HepG2 (cell line): ENCODE measurements around the gene RGS19. TPM values are rescaled to one million over a fixed set of nuclear protein-coding genes. Genes with fewer than 3 reads are reported as not detected.

Experiments
- ARID2 ChIP-seq: sonication (generic); formaldehyde crosslinking; IDR thresholded peaks from 2 replicates; pipeline ENCODE4 v1.8.1; 2022; ENCODE audit warnings: mild to moderate bottlenecking, missing genetic modification reagents, borderline replicate concordance
- CBX1 ChIP-seq: IDR thresholded peaks from one replicate; pipeline ENCODE4 v1.6.1; 2016; ENCODE audit warnings: antibody characterized with exemption, low read depth
- CEBPG ChIP-seq: IDR thresholded peaks from 2 replicates; pipeline ENCODE4 v1.6.1; 2016
- FOXK1 ChIP-seq: sonication (generic); formaldehyde crosslinking; IDR thresholded peaks from 2 replicates; pipeline ENCODE4 v1.4.0; 2020; ENCODE audit warnings: low read depth, missing genetic modification reagents, borderline replicate concordance
- KDM1A ChIP-seq: IDR thresholded peaks from 2 replicates; pipeline ENCODE4 v1.6.1; 2016; ENCODE audit warnings: missing compliant biosample characterization
- NR3C1 ChIP-seq: sonication (generic); formaldehyde crosslinking; IDR thresholded peaks from 2 replicates; pipeline ENCODE4 v1.4.0; 2020; ENCODE audit warnings: missing genetic modification reagents
- RFXANK ChIP-seq: IDR thresholded peaks from 2 replicates; pipeline ENCODE4 v1.6.1; 2016
- TIGD3 ChIP-seq: sonication (generic); formaldehyde crosslinking; IDR thresholded peaks from 2 replicates; pipeline ENCODE4 v1.5.1; 2020; ENCODE audit warnings: mild to moderate bottlenecking, missing genetic modification reagents, borderline replicate concordance
- ZFY ChIP-seq: sonication (generic); formaldehyde crosslinking; IDR thresholded peaks from 2 replicates; pipeline ENCODE4 v1.4.0; 2020; ENCODE audit warnings: missing genetic modification reagents
- ZFYVE20 ChIP-seq: sonication (generic); formaldehyde crosslinking; IDR thresholded peaks from 2 replicates; pipeline ENCODE4 v1.8.0; 2023; ENCODE audit warnings: low read depth, mild to moderate bottlenecking, moderate library complexity, missing genetic modification reagents, borderline replicate concordance
- ZNF33B ChIP-seq: sonication (generic); formaldehyde crosslinking; IDR thresholded peaks from 2 replicates; pipeline ENCODE4 v1.5.1; 2020; ENCODE audit warnings: mild to moderate bottlenecking, missing genetic modification reagents
- ZNF383 ChIP-seq: sonication (generic); formaldehyde crosslinking; IDR thresholded peaks from 2 replicates; pipeline ENCODE4 v1.4.0; 2020; ENCODE audit warnings: missing genetic modification reagents, mild to moderate bottlenecking, borderline replicate concordance
- ZSCAN5A ChIP-seq: sonication (generic); formaldehyde crosslinking; IDR thresholded peaks from 2 replicates; pipeline ENCODE4 v1.8.0; 2022; ENCODE audit warnings: mild to moderate bottlenecking, missing genetic modification reagents, borderline replicate concordance
- polyA plus RNA-seq, 8 experiments: library from polyadenylated mRNA; depleted of rRNA in 3 of 8; stranded (reverse) in 7 of 8; unstranded in 1 of 8; fragments of >200 nt; fragmentation: Illumina TruSeq in 4 of 8; extraction: Trizol in 4 of 8; gene quantifications; 2 replicates each; pipeline versions ENCODE4 v1.2.1 to v1.2.3, GENCODE V29; 2011 to 2016; ENCODE audit warnings: low read depth in 4 of 8, missing spikeins in 1 of 8, mixed read lengths in 1 of 8; ENCODE audit not compliant: insufficient read depth in 1 of 8
- total RNA-seq, 5 experiments: library from RNA; depleted of rRNA; stranded (reverse); fragments of >200 nt; fragmentation: Illumina TruSeq; extraction: Trizol; gene quantifications; 2 replicates each; pipeline ENCODE4 v1.2.3, GENCODE V29; 2016; ENCODE audit warnings: low read depth in 1 of 5
- TF ChIP-seq, protein P1 (sequence below): sonication (generic); formaldehyde crosslinking; IDR thresholded peaks from 2 replicates; pipeline ENCODE4 v1.5.0; 2020; ENCODE audit warnings: mild to moderate bottlenecking, missing genetic modification reagents
- TF ChIP-seq, protein P2 (sequence below): sonication (generic); formaldehyde crosslinking; IDR thresholded peaks from 2 replicates; pipeline ENCODE4 v1.4.0; 2020; ENCODE audit warnings: missing genetic modification reagents
- TF ChIP-seq, protein P3 (sequence below): sonication (generic); formaldehyde crosslinking; IDR thresholded peaks from 2 replicates; pipeline ENCODE4 v1.8.1; 2023; ENCODE audit warnings: missing genetic modification reagents, mild to moderate bottlenecking, borderline replicate concordance
- TF ChIP-seq, protein P4 (sequence below): sonication (generic); formaldehyde crosslinking; IDR thresholded peaks from 2 replicates; pipeline ENCODE4 v1.5.0; 2020; ENCODE audit warnings: missing genetic modification reagents
- TF ChIP-seq, protein P5 (sequence below): sonication (generic); formaldehyde crosslinking; IDR thresholded peaks from 2 replicates; pipeline ENCODE4 v1.4.0; 2020; ENCODE audit warnings: missing genetic modification reagents

The RGS19 gene
- total and polyA plus RNA-seq, 2 of the 13 experiments (the other 11 are each of a cell fraction or from before 2014, with no cell fraction given) = 10.7 to 11.9 TPM

DNA sequence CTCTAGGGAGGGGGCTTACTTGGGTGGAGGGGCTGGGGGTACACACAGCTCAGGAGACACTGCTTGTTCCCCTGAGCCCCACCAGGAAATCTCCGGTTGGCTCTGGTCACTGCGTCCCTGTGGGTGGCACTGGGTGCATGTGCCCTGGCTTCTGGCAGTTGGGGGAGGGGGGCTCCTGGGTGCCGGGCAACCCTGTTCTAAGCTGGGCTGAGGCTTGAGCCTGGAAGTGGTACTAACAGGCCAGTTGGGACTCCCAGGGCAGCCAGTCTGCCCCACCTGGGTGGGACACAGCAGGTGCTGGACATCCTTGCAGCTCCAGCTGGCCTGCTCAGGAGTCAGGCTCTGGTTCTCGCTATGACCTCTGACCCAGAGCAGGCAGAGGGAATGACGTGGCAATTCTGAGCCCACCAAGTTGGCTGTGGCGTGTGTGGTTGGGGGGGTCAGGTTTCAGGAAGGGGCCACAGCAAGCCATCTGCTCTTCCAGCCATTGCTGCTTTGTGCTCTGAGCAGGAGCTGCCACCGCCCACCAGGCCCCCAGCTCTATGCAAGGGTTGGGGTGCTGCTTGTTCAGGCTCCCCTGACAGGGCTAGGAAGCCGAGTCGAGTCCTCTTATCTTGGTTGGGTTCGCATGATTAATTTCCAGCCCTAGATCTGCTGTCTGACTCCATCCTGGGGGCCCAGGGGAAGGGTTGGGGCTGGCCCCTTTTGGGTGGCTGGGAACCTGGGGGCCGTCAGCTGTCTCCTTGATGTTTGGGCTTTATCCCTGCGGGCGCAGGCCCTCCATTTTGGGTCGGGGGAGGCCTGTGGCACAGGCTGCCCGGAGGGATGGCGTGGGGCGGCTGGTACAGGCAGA, 42.7 kb downstream of the RGS19 start (continued):
- TF ChIP-seq, protein P1, sequence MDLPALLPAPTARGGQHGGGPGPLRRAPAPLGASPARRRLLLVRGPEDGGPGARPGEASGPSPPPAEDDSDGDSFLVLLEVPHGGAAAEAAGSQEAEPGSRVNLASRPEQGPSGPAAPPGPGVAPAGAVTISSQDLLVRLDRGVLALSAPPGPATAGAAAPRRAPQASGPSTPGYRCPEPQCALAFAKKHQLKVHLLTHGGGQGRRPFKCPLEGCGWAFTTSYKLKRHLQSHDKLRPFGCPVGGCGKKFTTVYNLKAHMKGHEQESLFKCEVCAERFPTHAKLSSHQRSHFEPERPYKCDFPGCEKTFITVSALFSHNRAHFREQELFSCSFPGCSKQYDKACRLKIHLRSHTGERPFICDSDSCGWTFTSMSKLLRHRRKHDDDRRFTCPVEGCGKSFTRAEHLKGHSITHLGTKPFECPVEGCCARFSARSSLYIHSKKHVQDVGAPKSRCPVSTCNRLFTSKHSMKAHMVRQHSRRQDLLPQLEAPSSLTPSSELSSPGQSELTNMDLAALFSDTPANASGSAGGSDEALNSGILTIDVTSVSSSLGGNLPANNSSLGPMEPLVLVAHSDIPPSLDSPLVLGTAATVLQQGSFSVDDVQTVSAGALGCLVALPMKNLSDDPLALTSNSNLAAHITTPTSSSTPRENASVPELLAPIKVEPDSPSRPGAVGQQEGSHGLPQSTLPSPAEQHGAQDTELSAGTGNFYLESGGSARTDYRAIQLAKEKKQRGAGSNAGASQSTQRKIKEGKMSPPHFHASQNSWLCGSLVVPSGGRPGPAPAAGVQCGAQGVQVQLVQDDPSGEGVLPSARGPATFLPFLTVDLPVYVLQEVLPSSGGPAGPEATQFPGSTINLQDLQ (CRISPR knock-in tag) = no peak
- TF ChIP-seq ARID2 (0 out of 2 replicates have a peak, but pooled peaks have one; percentile 22), NR3C1 (CRISPR knock-in tag) (0 out of 2 replicates have a peak, but pooled peaks have one; percentile 15), CBX1 (no peak), FOXK1 (CRISPR knock-in tag) (no peak), RFXANK (CRISPR knock-in tag) (0 out of 2 replicates have a peak, but pooled peaks have one; percentile 25), ZNF33B (CRISPR knock-in tag) (no peak), KDM1A (no peak), ZFYVE20 (CRISPR knock-in tag) (no peak), ZNF383 (CRISPR knock-in tag) (0 out of 2 replicates have a peak, but pooled peaks have one; percentile 24), ZFY (CRISPR knock-in tag) (peak; percentile 50; the same call in 1 of the 2 replicates), CEBPG (CRISPR knock-in tag) (peak; percentile 42), ZSCAN5A (CRISPR knock-in tag) (no peak), TIGD3 (CRISPR knock-in tag) (no peak)
- TF ChIP-seq, protein P2, sequence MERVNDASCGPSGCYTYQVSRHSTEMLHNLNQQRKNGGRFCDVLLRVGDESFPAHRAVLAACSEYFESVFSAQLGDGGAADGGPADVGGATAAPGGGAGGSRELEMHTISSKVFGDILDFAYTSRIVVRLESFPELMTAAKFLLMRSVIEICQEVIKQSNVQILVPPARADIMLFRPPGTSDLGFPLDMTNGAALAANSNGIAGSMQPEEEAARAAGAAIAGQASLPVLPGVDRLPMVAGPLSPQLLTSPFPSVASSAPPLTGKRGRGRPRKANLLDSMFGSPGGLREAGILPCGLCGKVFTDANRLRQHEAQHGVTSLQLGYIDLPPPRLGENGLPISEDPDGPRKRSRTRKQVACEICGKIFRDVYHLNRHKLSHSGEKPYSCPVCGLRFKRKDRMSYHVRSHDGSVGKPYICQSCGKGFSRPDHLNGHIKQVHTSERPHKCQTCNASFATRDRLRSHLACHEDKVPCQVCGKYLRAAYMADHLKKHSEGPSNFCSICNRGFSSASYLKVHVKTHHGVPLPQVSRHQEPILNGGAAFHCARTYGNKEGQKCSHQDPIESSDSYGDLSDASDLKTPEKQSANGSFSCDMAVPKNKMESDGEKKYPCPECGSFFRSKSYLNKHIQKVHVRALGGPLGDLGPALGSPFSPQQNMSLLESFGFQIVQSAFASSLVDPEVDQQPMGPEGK = peak; percentile 93
- TF ChIP-seq, protein P3, sequence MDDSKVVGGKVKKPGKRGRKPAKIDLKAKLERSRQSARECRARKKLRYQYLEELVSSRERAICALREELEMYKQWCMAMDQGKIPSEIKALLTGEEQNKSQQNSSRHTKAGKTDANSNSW (CRISPR knock-in tag) = no peak; the same call in 1 of the 2 replicates
- TF ChIP-seq, protein P4, sequence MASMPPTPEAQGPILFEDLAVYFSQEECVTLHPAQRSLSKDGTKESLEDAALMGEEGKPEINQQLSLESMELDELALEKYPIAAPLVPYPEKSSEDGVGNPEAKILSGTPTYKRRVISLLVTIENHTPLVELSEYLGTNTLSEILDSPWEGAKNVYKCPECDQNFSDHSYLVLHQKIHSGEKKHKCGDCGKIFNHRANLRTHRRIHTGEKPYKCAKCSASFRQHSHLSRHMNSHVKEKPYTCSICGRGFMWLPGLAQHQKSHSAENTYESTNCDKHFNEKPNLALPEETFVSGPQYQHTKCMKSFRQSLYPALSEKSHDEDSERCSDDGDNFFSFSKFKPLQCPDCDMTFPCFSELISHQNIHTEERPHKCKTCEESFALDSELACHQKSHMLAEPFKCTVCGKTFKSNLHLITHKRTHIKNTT (CRISPR knock-in tag) = no peak
- TF ChIP-seq, protein P5, sequence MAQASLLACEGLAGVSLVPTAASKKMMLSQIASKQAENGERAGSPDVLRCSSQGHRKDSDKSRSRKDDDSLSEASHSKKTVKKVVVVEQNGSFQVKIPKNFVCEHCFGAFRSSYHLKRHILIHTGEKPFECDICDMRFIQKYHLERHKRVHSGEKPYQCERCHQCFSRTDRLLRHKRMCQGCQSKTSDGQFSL (CRISPR knock-in tag) = 0 out of 2 replicates have a peak, but pooled peaks have one; percentile 79
